T-helper 1 cell treated with Interleukin-12 subunit alpha and Interleukin-12 subunit beta and Interleukin-4 antibody, amounts not matched to agents 30 μg/mL and 1 μg/mL, for 36 hours (primary cell): Measurements from ENCODE around the gene DOCK1.
"Not testable (repeated sequence)": the region's sequence is repeated elsewhere in the genome, so short reads cannot be mapped to it uniquely, and the experiment has no call there.

ENCODE experiments used
- H3K27ac Mint-ChIP-seq: one replicate; pipeline ENCODE4 v1.8.0; 2021; ENCODE audit warnings: mild to moderate bottlenecking, mixed read lengths
- H3K27me3 Mint-ChIP-seq: one replicate; pipeline ENCODE4 v1.8.0; 2021; ENCODE audit warnings: low read depth, mixed read lengths
- H3K36me3 Mint-ChIP-seq: one replicate; pipeline ENCODE4 v1.8.0; 2021; ENCODE audit warnings: low read depth, mixed read lengths
- H3K4me1 Mint-ChIP-seq: one replicate; pipeline ENCODE4 v1.8.0; 2021; ENCODE audit warnings: low read depth, mixed read lengths
- H3K4me3 Mint-ChIP-seq: one replicate; pipeline ENCODE4 v1.8.0; 2021; ENCODE audit warnings: mild to moderate bottlenecking, moderate library complexity, mixed read lengths
- H3K9me3 Mint-ChIP-seq: one replicate; pipeline ENCODE4 v1.8.0; 2021; ENCODE audit warnings: mixed read lengths

Gene DOCK1

GRCh38 chr10:127307338-127307737 lies 402.1 kb downstream of the DOCK1 start:
- Mint-ChIP-seq H3K9me3 (no peaks in the 10 kb centered on the region), H3K36me3 (no peaks in the 10 kb centered on the region), H3K27ac (no peak overlapping the region), H3K27me3 (peaks cover 18% of the 10 kb centered on the region), H3K4me3 (no peak overlapping the region), H3K4me1 (no peaks in the 10 kb centered on the region)

- peaks cover 17% of the 10 kb centered on the region for H3K27me3 Mint-ChIP-seq
- no peaks in the 10 kb centered on the region for H3K9me3 Mint-ChIP-seq
- no peaks in the 10 kb centered on the region for H3K4me1 Mint-ChIP-seq
- no peaks in the 10 kb centered on the region for H3K36me3 Mint-ChIP-seq
- H3K27ac Mint-ChIP-seq: no peak overlapping the region
- H3K4me3 Mint-ChIP-seq: no peak overlapping the region
Observed at GRCh38 chr10:127308031-127308430, 402.8 kb downstream of the DOCK1 start.

GRCh38 chr10:127309619-127310018 lies 404.4 kb downstream of the DOCK1 start:
- H3K27ac Mint-ChIP-seq, H3K4me1 Mint-ChIP-seq, H3K36me3 Mint-ChIP-seq, H3K4me3 Mint-ChIP-seq, H3K9me3 Mint-ChIP-seq: not testable (repeated sequence)
- peaks cover 13% of the 10 kb centered on the region for H3K27me3 Mint-ChIP-seq

- H3K27me3 Mint-ChIP-seq: peaks cover 13% of the 10 kb centered on the region
- H3K27ac Mint-ChIP-seq: no peak overlapping the region
- no peak overlapping the region for H3K4me3 Mint-ChIP-seq
- no peaks in the 10 kb centered on the region for H3K36me3 Mint-ChIP-seq
- no peaks in the 10 kb centered on the region for H3K4me1 Mint-ChIP-seq
- H3K9me3 Mint-ChIP-seq: no peaks in the 10 kb centered on the region
Observed at GRCh38 chr10:127310430-127310829, 405.2 kb downstream of the DOCK1 start.

- Mint-ChIP-seq H3K4me3 (no peak overlapping the region), H3K4me1 (no peaks in the 10 kb centered on the region), H3K9me3 (no peaks in the 10 kb centered on the region), H3K27ac (no peak overlapping the region), H3K36me3 (no peaks in the 10 kb centered on the region), H3K27me3 (peaks cover 13% of the 10 kb centered on the region)
Observed at GRCh38 chr10:127310923-127311322, 405.7 kb downstream of the DOCK1 start.

GRCh38 chr10:127313996-127314700 lies 408.9 kb downstream of the DOCK1 start:
- H3K27me3 Mint-ChIP-seq: peaks cover 5% of the 10 kb centered on the region
- no peak overlapping the region for H3K4me3 Mint-ChIP-seq
- no peaks in the 10 kb centered on the region for H3K4me1 Mint-ChIP-seq
- no peak overlapping the region for H3K27ac Mint-ChIP-seq
- no peaks in the 10 kb centered on the region for H3K9me3 Mint-ChIP-seq
- H3K36me3 Mint-ChIP-seq: no peaks in the 10 kb centered on the region

- Mint-ChIP-seq H3K4me1 (no peaks in the 10 kb centered on the region), H3K4me3 (no peak overlapping the region), H3K9me3 (no peaks in the 10 kb centered on the region), H3K36me3 (no peaks in the 10 kb centered on the region), H3K27me3 (peaks cover 5% of the 10 kb centered on the region), H3K27ac (no peak overlapping the region)
Observed at GRCh38 chr10:127314797-127315196, 409.6 kb downstream of the DOCK1 start.

- no peak overlapping the region for H3K4me3 Mint-ChIP-seq
- no peak overlapping the region for H3K27ac Mint-ChIP-seq
- H3K4me1 Mint-ChIP-seq: no peaks in the 10 kb centered on the region
- no peaks in the 10 kb centered on the region for H3K36me3 Mint-ChIP-seq
- H3K27me3 Mint-ChIP-seq: peaks cover 5% of the 10 kb centered on the region
- H3K9me3 Mint-ChIP-seq: no peaks in the 10 kb centered on the region
Observed at GRCh38 chr10:127315888-127316287, 410.7 kb downstream of the DOCK1 start.

GRCh38 chr10:127318396-127318795 lies 413.2 kb downstream of the DOCK1 start:
- Mint-ChIP-seq H3K4me3 (no peak overlapping the region), H3K4me1 (no peaks in the 10 kb centered on the region), H3K27ac (no peak overlapping the region), H3K27me3 (peaks cover 4% of the 10 kb centered on the region), H3K36me3 (no peaks in the 10 kb centered on the region), H3K9me3 (no peaks in the 10 kb centered on the region)

- Mint-ChIP-seq H3K36me3 (no peaks in the 10 kb centered on the region), H3K27me3 (peaks cover 4% of the 10 kb centered on the region), H3K4me1 (no peaks in the 10 kb centered on the region), H3K4me3 (no peak overlapping the region), H3K27ac (no peak overlapping the region), H3K9me3 (no peaks in the 10 kb centered on the region)
Observed at GRCh38 chr10:127319271-127319670, 414.0 kb downstream of the DOCK1 start.

- Mint-ChIP-seq H3K36me3 (no peaks in the 10 kb centered on the region), H3K9me3 (no peaks in the 10 kb centered on the region), H3K4me1 (no peaks in the 10 kb centered on the region), H3K27ac (no peak overlapping the region), H3K27me3 (peaks cover 4% of the 10 kb centered on the region), H3K4me3 (no peak overlapping the region)
Observed at GRCh38 chr10:127319691-127320090, 414.5 kb downstream of the DOCK1 start.

- Mint-ChIP-seq H3K4me1 (no peaks in the 10 kb centered on the region), H3K36me3 (no peaks in the 10 kb centered on the region), H3K4me3 (no peak overlapping the region), H3K27me3 (peaks cover 4% of the 10 kb centered on the region), H3K9me3 (no peaks in the 10 kb centered on the region), H3K27ac (no peak overlapping the region)
Observed at GRCh38 chr10:127320176-127320575, 414.9 kb downstream of the DOCK1 start.

- no peak overlapping the region for H3K4me3 Mint-ChIP-seq
- H3K4me1 Mint-ChIP-seq: no peaks in the 10 kb centered on the region
- no peaks in the 10 kb centered on the region for H3K9me3 Mint-ChIP-seq
- no peak overlapping the region for H3K27ac Mint-ChIP-seq
- peaks cover 4% of the 10 kb centered on the region for H3K27me3 Mint-ChIP-seq
- no peaks in the 10 kb centered on the region for H3K36me3 Mint-ChIP-seq
Observed at GRCh38 chr10:127322286-127322685, 417.1 kb downstream of the DOCK1 start.

GRCh38 chr10:127325506-127325905 lies 420.3 kb downstream of the DOCK1 start:
- H3K9me3 Mint-ChIP-seq: no peaks in the 10 kb centered on the region
- no peaks in the 10 kb centered on the region for H3K4me1 Mint-ChIP-seq
- H3K27me3 Mint-ChIP-seq: peaks cover 4% of the 10 kb centered on the region
- H3K36me3 Mint-ChIP-seq: no peaks in the 10 kb centered on the region
- H3K4me3 Mint-ChIP-seq: no peak overlapping the region
- H3K27ac Mint-ChIP-seq: no peak overlapping the region

GRCh38 chr10:127326883-127327282 lies 421.7 kb downstream of the DOCK1 start:
- Mint-ChIP-seq H3K4me1 (no peaks in the 10 kb centered on the region), H3K36me3 (no peaks in the 10 kb centered on the region), H3K27ac (no peak overlapping the region), H3K9me3 (no peaks in the 10 kb centered on the region), H3K4me3 (no peak overlapping the region), H3K27me3 (peaks cover 4% of the 10 kb centered on the region)

- H3K4me3 Mint-ChIP-seq: no peak overlapping the region
- peaks cover 2% of the 10 kb centered on the region for H3K4me1 Mint-ChIP-seq
- no peak overlapping the region for H3K27ac Mint-ChIP-seq
- peaks cover 23% of the 10 kb centered on the region for H3K27me3 Mint-ChIP-seq
- no peaks in the 10 kb centered on the region for H3K36me3 Mint-ChIP-seq
- H3K9me3 Mint-ChIP-seq: no peaks in the 10 kb centered on the region
Observed at GRCh38 chr10:127331696-127332095, 426.5 kb downstream of the DOCK1 start.
